HG03280 (cell line): ENCODE measurements around the gene FERMT1.
A peak's percentile ranks its signal among the peaks of the same experiment; 100 is the strongest.
"Not testable (repeated sequence)": the region's sequence is repeated elsewhere in the genome, so short reads cannot be mapped to it uniquely, and the experiment has no call there.

Experiments
- ATAC-seq: cut with Tn5 transposase; IDR thresholded peaks from one replicate; pipeline ENCODE4 v1.9.1; 2021; ENCODE audit warnings: mild to moderate bottlenecking, moderate library complexity; ENCODE audit not compliant: unreplicated experiment

FERMT1 gene

DNA sequence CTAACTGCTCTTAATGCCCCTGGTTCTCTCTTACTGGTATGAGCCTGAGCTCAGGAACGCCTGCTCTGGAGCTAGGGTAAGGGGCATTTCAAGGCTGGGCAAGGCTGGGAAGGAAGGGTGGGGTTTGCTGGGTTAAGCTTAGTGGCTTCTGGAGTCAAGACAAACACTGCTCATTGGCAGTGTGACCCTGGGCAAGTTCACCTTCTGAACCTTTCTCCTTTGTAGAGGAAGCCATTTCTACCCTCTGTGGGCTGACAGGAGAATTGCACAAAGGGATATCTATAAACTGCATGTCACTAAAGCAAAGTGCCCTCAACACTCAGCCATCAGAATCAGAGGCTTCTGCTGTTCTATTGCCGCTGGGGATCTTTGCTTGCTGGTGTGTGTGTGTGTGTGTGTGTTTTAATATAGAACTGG lies 48.7 kb downstream of the FERMT1 start:
- ATAC-seq, result peak; percentile 85

DNA sequence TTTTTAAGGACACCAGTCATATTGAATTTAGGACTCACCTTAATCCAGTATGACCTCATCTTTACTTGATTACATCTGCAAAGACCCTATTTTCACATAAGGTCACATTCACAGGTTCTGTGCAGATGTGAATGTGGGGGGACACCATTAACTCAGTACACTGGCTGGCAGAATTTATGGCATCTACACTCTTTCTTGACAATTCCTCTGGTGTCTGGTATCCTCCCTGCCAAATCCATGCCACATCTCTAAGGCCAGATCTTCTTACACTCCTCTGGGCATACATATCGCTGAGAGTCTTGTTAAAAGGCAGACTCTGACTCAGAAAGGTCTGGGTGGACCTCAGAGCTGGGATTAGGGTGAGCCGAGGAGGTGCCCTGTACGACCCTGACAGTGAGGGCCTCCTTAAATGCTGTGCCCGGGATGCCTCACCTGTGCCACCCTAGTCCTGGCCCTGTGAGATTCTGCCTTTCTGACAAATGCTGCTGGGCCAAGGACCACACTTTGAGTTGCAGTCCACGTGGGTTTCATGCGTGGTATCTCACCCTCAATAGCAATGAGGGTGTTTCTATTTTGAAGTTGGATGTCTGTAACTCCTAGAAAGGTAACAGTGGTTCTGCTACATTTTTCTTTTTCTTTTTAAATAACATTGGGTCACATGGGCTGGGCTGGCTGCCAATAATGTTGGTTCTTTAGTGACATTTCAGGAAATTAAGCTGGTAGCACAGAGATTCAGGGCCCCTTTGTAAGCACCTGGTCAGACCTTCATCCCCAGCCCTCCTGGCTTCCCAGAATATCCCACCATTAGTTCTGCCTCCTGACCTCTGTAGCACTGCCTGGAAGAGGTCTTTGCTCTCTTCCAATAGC lies 51.8 kb downstream of the FERMT1 start:
- no peak for ATAC-seq

DNA sequence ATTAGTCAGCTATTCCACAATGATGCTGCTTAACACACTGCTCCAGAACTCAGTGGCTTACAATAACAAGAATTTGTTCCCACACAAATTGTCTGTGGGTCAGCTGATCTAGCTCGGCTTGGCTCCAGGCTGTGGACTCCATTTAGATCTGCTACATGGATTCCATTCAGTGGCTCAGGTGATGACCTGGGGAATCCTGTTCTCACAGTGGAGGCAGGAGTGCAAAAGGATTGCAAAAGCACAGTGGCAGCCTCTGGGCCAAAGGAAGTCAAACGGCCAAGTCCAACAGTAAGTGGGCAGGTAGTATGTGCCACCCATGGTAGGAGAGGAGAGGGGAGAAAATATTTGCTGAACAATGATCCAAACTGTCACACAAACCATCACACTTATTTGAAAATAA lies 53.2 kb downstream of the FERMT1 start:
- no peak for ATAC-seq

DNA sequence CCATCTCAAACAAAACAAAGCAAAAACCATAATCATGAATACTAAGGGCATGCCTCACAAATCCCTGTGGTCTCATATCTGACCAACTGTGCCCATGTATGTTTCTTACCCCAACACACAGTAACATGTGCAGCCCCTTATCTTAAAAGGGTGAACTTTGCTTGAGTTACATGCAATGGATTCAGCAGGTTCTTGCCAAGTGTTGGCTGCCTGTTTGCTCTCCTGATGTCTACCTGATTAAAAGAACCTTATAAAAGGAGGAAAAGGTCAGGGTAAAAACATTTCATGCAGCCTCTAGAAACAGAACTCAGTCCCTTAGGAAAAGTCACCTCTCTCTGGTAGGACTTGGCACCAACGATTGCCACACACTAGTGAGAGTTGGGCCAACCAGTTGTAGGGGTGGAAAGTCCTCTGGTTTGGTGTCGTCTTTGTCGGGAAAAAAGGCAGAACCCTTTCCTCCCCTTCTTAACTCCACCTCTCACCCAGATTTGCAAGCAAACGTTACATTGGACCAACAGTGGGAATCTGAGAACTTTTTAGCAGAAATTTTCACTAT lies 55.0 kb downstream of the FERMT1 start:
- no peak for ATAC-seq

DNA sequence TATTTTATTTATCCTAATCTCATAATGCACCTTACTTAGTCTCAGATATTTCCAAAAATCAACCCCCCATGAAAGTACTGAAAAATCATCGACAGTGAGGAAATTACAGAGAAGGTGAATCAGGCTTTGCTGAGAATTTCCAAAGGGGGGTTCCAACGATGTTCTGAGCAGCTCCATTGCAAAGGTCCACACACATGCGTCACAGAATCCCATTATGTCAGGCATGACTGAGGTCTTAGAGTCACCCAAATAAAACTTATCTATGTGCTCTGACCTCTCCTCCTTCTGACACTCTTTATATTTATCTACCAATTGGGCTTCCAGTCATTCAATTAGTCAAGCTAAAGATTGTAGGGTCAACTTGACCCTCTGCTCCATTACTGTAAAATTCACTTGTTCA lies 56.2 kb downstream of the FERMT1 start:
- no peak for ATAC-seq

DNA sequence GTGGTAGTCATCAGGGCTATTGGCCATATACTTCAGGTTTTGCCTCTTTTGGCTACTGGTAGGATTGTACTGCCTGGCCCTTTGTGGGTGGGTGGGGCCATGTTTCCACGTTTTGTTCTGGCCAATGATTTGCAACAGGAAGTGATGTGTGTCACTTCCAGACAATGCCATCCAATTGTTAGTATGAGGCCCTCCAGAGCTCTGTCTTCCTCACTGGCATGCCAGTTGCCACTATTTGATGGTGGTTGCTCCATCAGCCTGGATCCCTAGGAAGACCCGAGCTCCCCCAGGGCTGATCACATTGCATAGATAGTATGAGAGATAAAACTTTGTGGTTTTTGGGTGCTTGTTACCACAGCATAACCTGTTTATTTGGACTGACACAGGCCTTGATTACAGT lies 61.3 kb downstream of the FERMT1 start:
- no peak for ATAC-seq

DNA sequence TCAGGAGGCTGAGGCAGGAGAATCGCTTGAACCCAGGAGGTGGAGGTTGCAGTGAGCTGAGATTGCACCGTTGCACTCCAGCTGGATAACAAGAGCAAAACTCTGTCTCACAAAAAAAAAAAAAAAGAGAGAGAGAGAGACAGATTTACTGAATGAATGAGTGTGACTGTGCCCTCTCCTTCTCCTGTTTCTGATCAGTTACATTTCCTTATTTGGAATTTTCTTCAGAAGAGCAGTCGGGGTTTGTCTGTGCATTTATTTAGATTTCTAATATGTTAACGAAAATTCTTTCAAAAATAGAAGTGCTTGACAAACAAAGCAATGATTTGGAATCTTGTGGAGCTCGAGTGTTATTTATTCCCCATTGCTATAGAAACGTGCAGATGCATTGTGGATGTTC lies 62.6 kb downstream of the FERMT1 start:
- no peak for ATAC-seq

DNA sequence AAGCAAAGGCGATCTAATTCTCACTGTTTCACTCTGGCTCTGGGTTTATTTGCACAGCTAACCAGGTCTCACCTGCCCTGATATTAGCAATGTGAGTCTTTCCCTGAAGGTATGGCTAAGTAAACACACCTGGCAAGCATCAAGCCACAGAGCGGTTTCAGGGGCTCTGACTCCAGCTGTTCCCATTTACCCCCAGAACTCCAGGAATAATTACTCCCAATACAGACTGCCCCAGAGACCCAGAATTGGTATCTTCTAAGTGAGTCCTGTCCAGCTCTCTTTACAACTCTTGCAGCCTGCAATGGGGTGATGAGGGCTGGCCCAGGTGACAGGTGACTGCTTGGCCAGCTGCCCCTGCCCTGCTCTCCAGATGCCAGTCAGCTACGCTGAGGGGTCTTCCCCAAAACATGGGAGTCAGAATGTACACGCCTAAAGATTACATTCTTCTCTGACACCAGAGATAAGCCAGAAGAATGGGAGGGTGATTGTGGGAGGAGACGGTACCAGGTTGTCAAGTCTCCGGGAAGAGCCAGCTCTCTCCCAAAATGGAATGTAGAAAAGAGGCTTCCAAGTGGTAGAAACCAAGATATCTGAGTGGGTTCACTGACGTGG lies 64.0 kb downstream of the FERMT1 start:
- no peak for ATAC-seq

DNA sequence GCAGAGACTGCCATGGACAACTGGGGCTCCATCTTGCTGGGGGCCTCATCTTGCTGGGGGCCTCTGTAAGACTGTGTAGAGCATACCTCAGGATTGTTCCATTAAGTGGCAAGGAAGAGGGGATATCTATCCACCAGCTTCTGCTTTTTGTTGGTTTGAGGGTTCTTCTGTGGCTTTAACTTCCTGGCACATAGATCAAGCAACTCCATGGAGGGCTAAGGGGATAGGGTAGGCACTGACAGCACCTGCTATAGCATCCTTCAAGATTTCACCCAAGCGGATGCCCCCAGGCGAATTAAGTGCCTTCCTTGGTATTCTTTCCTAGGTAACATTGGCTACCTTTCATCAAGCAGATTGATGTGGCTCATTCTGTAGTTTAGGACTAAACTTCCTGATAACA lies 65.1 kb downstream of the FERMT1 start:
- ATAC-seq, result no peak

DNA sequence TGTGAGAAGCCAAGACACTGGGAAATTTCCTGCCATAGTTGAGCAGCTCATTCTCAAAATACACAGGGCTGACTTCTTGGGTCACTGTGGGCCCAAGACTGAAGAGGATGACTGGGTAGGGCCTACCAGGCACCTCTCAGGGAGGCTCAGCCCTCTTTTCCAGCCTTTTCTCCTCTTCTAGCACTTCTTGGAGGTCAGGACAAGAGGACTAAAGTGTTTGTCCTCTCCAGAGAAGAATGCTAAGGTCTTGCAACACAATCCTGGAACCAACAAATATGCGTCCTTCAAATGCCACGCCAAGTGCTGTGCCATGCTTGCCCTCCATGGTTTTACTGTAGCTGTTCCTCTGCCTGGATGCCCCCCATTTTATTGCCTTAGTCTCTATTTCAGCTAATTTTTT lies 65.7 kb downstream of the FERMT1 start:
- no peak for ATAC-seq

DNA sequence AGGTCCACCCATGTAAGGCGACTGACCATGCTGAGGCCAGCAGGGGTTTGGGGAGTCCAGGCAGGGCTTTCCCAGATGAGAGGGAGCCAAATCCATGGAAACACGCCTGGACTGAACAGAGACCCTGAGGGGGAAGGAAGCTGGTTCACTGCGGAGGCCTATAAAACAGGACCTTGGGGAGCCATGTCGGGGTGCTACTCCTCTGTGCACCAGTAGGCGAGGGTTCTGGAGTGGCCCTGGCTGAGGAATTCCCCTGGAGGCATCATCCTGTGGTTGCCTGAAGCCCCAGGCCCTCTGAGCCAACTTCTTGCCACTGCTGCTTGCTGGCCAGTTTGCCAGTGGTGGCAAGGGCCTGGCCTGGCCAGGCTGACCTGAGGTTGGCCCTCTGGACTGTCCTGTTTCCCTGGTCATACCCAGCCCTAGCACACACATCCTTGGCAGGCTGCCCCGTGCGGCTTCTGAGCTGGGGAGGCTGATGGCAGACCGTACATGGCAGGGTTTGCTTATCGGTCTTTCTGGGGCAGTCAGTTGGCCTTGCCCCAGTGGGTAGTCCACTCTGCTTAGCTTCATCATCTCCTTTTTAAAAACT lies 66.8 kb downstream of the FERMT1 start:
- ATAC-seq, result no peak

DNA sequence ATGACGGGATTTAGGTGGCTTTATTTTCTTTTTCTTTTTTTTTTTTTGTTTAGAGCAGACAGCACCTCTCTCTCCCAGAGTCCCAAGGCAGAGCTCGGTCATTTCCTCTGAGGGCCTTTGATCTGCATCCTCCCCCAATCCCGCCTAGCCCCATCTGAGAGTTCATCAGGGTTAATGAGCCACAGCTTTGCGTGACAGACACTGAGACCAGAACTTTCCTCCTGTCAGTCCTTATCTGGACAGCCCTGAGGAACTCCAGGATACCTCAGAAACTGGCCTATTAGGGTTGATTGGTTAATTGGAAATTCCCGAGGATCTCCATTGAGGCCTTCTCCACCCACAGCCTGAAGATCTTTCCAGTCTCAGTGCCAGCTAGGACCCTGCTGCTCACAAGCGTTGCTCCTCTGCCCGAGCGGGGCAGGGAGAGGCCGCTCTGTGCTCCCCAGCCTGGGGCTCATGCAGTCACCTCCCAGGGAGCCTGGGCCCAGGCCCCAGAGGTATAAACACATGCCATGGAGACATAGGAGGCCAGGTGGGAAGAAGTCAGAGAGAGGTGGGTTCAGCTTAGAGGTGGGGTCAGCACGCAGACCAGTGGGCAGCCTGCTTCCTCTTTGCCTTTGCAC lies 67.6 kb downstream of the FERMT1 start:
- ATAC-seq, result no peak

DNA sequence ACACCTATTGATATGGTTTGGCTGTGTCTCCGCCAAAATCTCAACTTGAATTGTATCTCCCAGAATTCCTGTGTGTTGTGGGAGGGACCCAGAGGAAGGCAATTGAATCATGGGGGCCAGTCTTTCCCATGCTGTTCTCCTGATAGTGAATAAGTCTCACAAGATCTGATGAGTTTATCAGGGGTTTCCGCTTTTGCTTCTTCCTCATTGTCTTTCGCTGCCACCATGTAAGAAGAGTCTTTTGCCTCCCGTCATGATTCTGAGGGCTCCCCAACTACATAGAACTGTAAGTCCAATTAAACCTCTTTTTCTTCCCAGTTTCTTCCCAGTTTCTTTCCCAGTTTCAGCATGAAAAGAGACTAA lies 68.2 kb downstream of the FERMT1 start:
- ATAC-seq, result not testable (repeated sequence)

DNA sequence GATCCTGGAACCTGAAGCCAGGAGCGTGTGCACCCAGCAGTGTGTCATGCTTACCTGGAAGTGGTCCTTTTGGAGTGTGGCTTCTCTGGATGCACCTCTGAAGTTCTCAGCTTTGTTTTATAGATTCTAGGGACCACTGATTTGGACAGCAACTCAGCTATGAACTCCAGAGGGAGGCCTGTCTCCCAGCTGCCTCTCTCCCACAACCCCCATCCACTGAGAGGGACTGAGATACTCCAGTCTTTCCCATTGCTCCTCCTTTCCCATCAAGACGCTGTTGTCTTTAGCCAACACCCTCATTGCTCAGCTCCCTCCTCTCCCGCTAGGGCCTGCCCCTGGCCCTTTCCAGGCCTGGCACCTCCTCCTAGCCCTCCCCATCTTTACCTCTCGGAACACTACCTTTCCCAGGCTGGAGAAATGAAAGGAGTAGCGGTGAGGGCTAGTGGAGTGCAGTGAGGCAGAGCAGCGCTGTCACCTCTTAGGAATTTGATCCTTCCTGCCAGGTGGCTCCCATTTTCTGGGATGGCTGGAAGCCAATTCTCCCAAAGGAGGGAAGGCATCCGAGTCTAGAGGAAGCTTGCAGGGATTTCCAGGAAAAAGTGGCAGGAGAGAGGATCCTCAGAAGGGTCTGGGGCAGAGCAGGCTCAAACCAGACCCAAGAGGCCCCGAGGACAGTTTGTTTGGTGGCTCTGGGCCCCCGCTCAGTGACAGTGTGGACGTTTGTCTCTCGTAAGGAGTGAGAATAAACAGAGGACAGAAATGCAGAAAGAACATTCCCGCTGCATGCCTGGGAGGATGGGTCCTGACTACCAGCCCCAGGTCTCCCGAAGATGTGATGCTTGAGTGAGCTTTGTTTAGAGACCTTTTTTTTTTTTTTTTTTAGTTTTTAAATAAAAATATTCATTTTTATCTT lies 68.8 kb downstream of the FERMT1 start, which contains the start of gene LRRN4:
Gene LRRN4, minus strand, starts transcription at position 285 of the 913 bp plus-strand sequence. CDS start 1,261 bp downstream, outside the sequence.
- ATAC-seq, result no peak

DNA sequence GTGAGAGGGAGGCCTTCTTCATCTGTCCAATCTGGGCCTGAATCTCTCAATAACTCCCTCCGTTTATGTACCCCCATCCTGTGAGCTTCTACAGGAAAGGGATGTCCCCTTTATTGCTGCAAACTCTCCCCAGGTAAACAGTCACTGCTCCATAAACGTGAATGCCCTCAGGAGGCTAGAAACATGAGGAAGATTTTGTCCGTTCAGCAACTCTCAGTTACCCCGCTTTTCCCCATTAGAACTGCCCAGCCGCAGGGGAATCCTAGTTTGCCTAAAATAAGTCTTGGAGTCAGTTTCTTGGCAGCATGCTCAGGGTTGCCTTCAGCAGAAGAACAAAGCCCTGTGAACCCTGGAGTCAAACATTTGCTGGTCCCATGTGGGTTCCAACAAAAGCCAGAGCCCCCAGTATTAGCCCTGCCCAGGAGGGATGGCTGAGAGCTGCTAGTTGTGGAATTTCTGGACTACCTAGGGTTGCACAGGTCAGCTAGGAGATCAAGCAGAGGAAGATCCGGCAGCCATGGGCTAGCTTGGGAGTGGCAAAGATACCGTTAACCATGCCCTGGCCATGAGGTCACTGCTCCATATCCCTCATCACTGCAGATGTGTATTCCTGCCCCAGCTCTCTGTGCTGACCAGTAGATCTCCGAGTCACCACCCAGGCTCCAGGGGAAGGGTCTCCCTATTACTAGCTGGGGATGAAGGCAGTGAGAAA lies 69.6 kb downstream of the FERMT1 start:
- no peak for ATAC-seq

DNA sequence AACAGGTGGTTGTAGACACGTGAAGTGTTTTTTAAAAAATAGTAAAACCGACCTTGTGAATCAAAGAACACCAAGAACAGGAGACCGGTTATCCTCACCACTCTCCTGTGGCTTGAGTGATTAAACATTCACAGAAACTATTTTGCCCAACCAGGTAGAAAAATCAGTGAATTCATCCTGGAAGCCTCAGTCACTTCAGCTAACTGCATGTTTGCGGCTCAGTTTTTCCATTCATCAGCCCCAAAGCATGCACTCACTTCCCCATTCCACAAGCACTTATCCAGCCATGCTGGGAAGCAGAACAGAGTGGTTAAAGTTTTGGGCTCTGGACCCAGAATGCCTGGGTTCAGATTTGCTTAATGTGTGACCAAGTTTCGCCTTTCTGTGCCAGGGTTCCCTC lies 71.3 kb downstream of the FERMT1 start:
- no peak for ATAC-seq

DNA sequence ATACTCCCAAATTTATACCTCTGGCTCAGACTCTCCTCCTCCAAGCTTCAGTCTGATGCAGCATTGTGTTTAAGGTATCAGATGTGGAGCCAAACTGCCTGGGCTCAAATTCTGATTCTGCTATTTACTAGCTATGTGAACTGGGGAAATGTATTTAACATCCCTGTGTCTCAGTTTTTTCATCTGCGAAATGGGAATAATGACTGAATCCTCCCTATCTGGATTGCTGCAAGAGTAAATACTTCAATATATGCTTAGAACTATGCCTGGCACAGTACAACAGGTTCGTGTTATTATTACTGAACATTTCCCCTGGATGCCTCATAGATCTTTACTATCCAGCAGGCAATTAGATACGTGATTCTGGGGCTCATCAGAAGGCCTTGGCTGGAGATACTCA lies 74.4 kb downstream of the FERMT1 start:
- ATAC-seq, result no peak

DNA sequence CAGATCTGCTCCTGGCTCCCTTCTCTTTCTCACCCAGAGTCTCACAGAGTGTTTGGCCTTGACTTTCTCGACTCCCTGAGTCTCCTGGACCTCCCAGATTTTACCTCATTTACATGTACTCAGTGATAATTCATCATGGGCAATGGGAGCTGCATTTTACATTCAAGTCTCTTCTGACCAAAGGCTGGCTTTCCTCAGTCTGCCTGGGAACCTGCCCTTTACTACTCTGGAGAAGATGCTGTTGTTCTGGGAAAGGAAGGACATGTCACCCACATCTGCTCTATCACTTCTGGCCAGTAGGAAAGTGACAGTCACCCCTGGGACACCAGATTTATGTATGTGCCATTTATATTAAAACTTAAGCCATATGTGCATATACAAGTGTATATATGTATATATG lies 76.4 kb downstream of the FERMT1 start:
- no peak for ATAC-seq

DNA sequence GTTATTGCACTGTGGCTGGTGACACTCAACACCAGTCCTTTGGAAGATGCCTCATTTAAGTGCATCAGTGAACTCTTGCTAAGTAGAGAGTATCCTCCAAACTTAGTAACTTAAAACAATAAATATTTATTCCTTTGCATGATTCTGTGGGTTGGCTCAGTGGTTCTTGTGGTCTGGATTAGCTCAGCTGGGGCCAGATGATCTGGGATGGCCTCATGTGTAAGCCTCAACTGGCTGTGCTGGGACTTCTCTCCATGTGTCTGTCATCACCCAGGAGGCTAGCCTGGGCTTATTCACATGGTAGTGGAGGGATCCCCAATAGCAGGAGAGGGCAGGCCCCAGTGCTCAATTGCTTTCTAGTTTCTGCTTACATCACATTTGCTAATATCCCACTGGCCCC lies 77.3 kb downstream of the FERMT1 start:
- no peak for ATAC-seq

DNA sequence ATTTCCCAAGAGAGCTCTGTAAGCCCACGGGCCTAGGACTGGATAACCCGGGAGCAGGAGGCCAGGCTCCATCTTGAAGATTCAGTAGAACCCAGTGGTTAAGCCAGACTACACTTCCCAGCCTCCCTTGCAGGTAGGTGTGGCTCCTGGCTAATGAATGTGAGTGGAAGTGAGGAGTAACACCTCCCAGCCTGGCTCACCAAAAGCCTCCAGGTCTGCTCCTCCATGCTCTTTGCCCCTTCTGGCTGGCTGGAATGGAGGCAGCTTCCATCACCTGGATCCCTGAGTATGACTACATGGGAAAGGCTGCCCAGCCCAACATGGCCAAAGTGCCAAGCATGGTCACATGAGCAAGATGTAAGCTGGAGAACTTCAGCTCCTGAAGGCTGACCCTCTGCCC lies 78.7 kb downstream of the FERMT1 start:
- ATAC-seq, result no peak
